GM12801 (cell line): Measurements from ENCODE around the gene BFSP1.

Experiments used
- CTCF ChIP-seq: IDR thresholded peaks from one replicate; pipeline ENCODE4 v1.5.1; 2011; ENCODE audit warnings: control low read depth; ENCODE audit not compliant: insufficient read length; ENCODE audit errors: extremely low read depth

Gene BFSP1

GRCh38 chr20:17570347-17571152 lies 39.4 kb upstream of the BFSP1 start:
- TF ChIP-seq CTCF, result no peak

- TF ChIP-seq CTCF, result no peak
These were observed 38.6 kb upstream of the BFSP1 start, which contains the start of gene DSTN for GRCh38 chr20:17569616-17570346. TSS of gene DSTN (plus strand) at chr20:17570075. CDS start at chr20:17570209, 134 bp downstream.

- no peak for TF ChIP-seq CTCF
These were observed 37.9 kb upstream of the BFSP1 start for GRCh38 chr20:17568972-17569521.

GRCh38 chr20:17568045-17568788 lies 37.0 kb upstream of the BFSP1 start:
- TF ChIP-seq CTCF, result no peak

- no peak for TF ChIP-seq CTCF
These were observed 35.2 kb upstream of the BFSP1 start for GRCh38 chr20:17566345-17566744.

GRCh38 chr20:17565169-17565845 lies 34.1 kb upstream of the BFSP1 start:
- no peak for TF ChIP-seq CTCF
